Gastroesophageal sphincter (tissue), 4 donors: Measurements from ENCODE around the gene RYR2. TPM values are rescaled to one million over a fixed set of nuclear protein-coding genes. Genes with fewer than 3 reads are reported as not detected.

ENCODE experiments used
- ATAC-seq: fragments of 150-250 bp; one replicate; pipeline ENCODE4 v1.9.1; 2016; ENCODE audit warnings: mild to moderate bottlenecking, moderate library complexity
- H3K27ac ChIP-seq, 4 donors: fragments of 200-600 bp; sonication (generic) in 3 of 4; 1 replicate in 3 of 4; 2 replicates in 1 of 4; pipeline ENCODE4 v1.5.1; 2016 to 2019
- H3K27me3 ChIP-seq: fragments of 200-600 bp; sonication (generic); one replicate; pipeline ENCODE4 v1.5.1; 2019
- H3K36me3 ChIP-seq, 2 donors: fragments of 200-600 bp; sonication (generic); one replicate each; pipeline ENCODE4 v1.5.1; 2019; ENCODE audit warnings: control low read depth in 1 of 2
- H3K4me1 ChIP-seq, 3 donors: fragments of 200-600 bp; sonication (generic); 1 replicate in 2 of 3; 2 replicates in 1 of 3; pipeline ENCODE4 v1.5.1; 2016 to 2019; ENCODE audit warnings: control low read depth in 2 of 3
- H3K4me3 ChIP-seq, 2 donors: fragments of 200-600 bp; sonication (generic); one replicate each; pipeline ENCODE4 v1.5.1; 2019; ENCODE audit warnings: mild to moderate bottlenecking in 1 of 2, moderate library complexity in 1 of 2
- H3K9me3 ChIP-seq, 3 donors: fragments of 200-600 bp; sonication (generic); one replicate each; pipeline ENCODE4 v1.5.1; 2017 to 2019; ENCODE audit warnings: control low read depth in 2 of 3
- CTCF ChIP-seq, 4 experiments: fragments of 200-600 bp in 2 of 4; fragments of 450-650 bp in 2 of 4; sonication (generic) in 1 of 4; IDR thresholded peaks; one replicate each; pipeline ENCODE4 v1.5.1; 2017 to 2019; ENCODE audit warnings: antibody characterized with exemption in 4 of 4, mild to moderate bottlenecking in 2 of 4, moderate library complexity in 2 of 4
- EP300 ChIP-seq: sonication (generic); formaldehyde crosslinking; IDR thresholded peaks from one replicate; pipeline ENCODE4 v1.6.1; 2017; ENCODE audit warnings: antibody characterized with exemption, mild to moderate bottlenecking
- POLR2A ChIP-seq, 2 donors: fragments of 450-650 bp; IDR thresholded peaks; one replicate each; pipeline ENCODE4 v1.6.1; 2017; ENCODE audit warnings: antibody characterized with exemption in 2 of 2, mild to moderate bottlenecking in 2 of 2, moderate library complexity in 1 of 2
- POLR2AphosphoS5 ChIP-seq: sonication (generic); formaldehyde crosslinking; IDR thresholded peaks from one replicate; pipeline ENCODE4 v1.6.1; 2017; ENCODE audit warnings: antibody characterized with exemption
- WGBS, 2 donors: methylation state at CpG; one replicate each; pipeline ENCODE4 v1.1.5; 2018; ENCODE audit warnings: low coverage in 1 of 2; 5-methylcytosine and 5-hydroxymethylcytosine counted together
- total RNA-seq, 4 donors: library from RNA; depleted of rRNA; stranded (reverse); fragments of >200 nt; gene quantifications; one replicate each; pipeline ENCODE4 v1.1.0, GENCODE V29; 2016

RYR2 gene
- total RNA-seq, 4 donors from 2014 or later, result 27.4 to 78.8 (median 42.7) TPM

GRCh38 chr1:237799762-237800474, 757.9 kb downstream of the RYR2 start:
- TF ChIP-seq POLR2A (IDR thresholded peaks at IDR 0.05) (no peak), EP300 (no peak), CTCF (IDR thresholded peaks at IDR 0.05) (no peak), POLR2AphosphoS5 (no peak)
- Histone ChIP-seq H3K27ac (no peak overlapping the region), H3K4me1 (no peaks in the 10 kb centered on the region), H3K27me3 (no peaks in the 10 kb centered on the region), H3K4me3 (no peak overlapping the region), H3K9me3 (no peaks in the 10 kb centered on the region), H3K36me3 (peaks cover 0 to 25% of the 10 kb centered on the region in 2 donors)
- no peak for ATAC-seq
- 75% methylated on average over 2 of the region's 5 CpGs; no CpG with 5 or more reads in 1 of the 2 donors for WGBS, 2 donors

- ATAC-seq, result no peak
- no peak overlapping the region for H3K27ac ChIP-seq
- no peaks in the 10 kb centered on the region for H3K4me1 ChIP-seq
- TF ChIP-seq EP300 (no peak), CTCF (IDR thresholded peaks at IDR 0.05) (no peak), POLR2AphosphoS5 (no peak), POLR2A (IDR thresholded peaks at IDR 0.05) (no peak)
- H3K9me3 ChIP-seq, result no peaks in the 10 kb centered on the region
- H3K27me3 ChIP-seq, result no peaks in the 10 kb centered on the region
- no peak overlapping the region for H3K4me3 ChIP-seq
- peaks cover 0 to 19% of the 10 kb centered on the region in 2 donors for H3K36me3 ChIP-seq
- 73 to 78% methylated on average over 3 of the region's 3 CpGs for WGBS, 2 donors
These were observed 762.5 kb downstream of the RYR2 start for GRCh38 chr1:237804516-237804915.

GRCh38 chr1:237809099-237809498, 767.1 kb downstream of the RYR2 start:
- 62 to 91% methylated on average over 2 of the region's 2 CpGs for WGBS, 2 donors

GRCh38 chr1:237811633-237812032, 769.6 kb downstream of the RYR2 start:
- no peak for ATAC-seq
- H3K36me3 ChIP-seq, result peaks cover 0 to 25% of the 10 kb centered on the region in 2 donors
- no peaks in the 10 kb centered on the region for H3K4me1 ChIP-seq
- H3K9me3 ChIP-seq, result no peaks in the 10 kb centered on the region
- WGBS, 2 donors, result 78 to 81% methylated on average over 5 of the region's 5 CpGs
- TF ChIP-seq POLR2A (IDR thresholded peaks at IDR 0.05) (no peak), POLR2AphosphoS5 (no peak), CTCF (IDR thresholded peaks at IDR 0.05) (no peak), EP300 (no peak)
- H3K4me3 ChIP-seq, result no peak overlapping the region
- no peak overlapping the region for H3K27ac ChIP-seq
- no peaks in the 10 kb centered on the region for H3K27me3 ChIP-seq

More at GRCh38 chr1:237809099-237809498, 767.1 kb downstream of the RYR2 start:
- no peaks in the 10 kb centered on the region for H3K27me3 ChIP-seq
- H3K36me3 ChIP-seq, result peaks cover 0 to 24% of the 10 kb centered on the region in 2 donors
- H3K4me1 ChIP-seq, result no peaks in the 10 kb centered on the region
- TF ChIP-seq POLR2AphosphoS5 (no peak), CTCF (IDR thresholded peaks at IDR 0.05) (no peak), POLR2A (IDR thresholded peaks at IDR 0.05) (no peak)
- H3K9me3 ChIP-seq, result no peaks in the 10 kb centered on the region
- no peak overlapping the region for H3K27ac ChIP-seq
- no peak for ATAC-seq
- H3K4me3 ChIP-seq, result no peak overlapping the region

GRCh38 chr1:237812061-237812460, 770.1 kb downstream of the RYR2 start:
- H3K4me1 ChIP-seq, result no peaks in the 10 kb centered on the region
- H3K9me3 ChIP-seq, result no peaks in the 10 kb centered on the region
- 41 to 60% methylated on average over 2 of the region's 2 CpGs for WGBS, 2 donors
- no peak overlapping the region for H3K27ac ChIP-seq
- ATAC-seq, result no peak
- no peak overlapping the region for H3K4me3 ChIP-seq
- peaks cover 0 to 25% of the 10 kb centered on the region in 2 donors for H3K36me3 ChIP-seq
- H3K27me3 ChIP-seq, result no peaks in the 10 kb centered on the region
- TF ChIP-seq EP300 (no peak), POLR2AphosphoS5 (no peak), CTCF (IDR thresholded peaks at IDR 0.05) (no peak), POLR2A (IDR thresholded peaks at IDR 0.05) (no peak)
